H1 (cell line): ENCODE results near the gene COL6A2. TPM values are rescaled to one million over a fixed set of nuclear protein-coding genes. Genes with fewer than 3 reads are reported as not detected.
A peak's percentile ranks its signal among the peaks of the same experiment; 100 is the strongest.

Source experiments
- ATF3 ChIP-seq: IDR thresholded peaks from 2 replicates; pipeline ENCODE4 v1.6.1; 2011; ENCODE audit warnings: low read depth, mild to moderate bottlenecking, low read length; ENCODE audit not compliant: insufficient read depth
- BCL11A ChIP-seq, 2 experiments: IDR thresholded peaks; one replicate each; pipeline ENCODE4 v1.6.1; 2011; ENCODE audit warnings: low read depth in 2 of 2, low read length in 2 of 2, mild to moderate bottlenecking in 2 of 2
- CEBPB ChIP-seq: IDR thresholded peaks from 2 replicates; pipeline ENCODE4 v1.6.1; 2012; ENCODE audit warnings: low read depth, low read length
- CTBP2 ChIP-seq: IDR thresholded peaks from 2 replicates; pipeline ENCODE4 v1.7.0; 2011; ENCODE audit warnings: borderline replicate concordance, mild to moderate bottlenecking, moderate library complexity, mixed read lengths, low read length; ENCODE audit not compliant: insufficient read depth, insufficient read length
- CTCF ChIP-seq, 3 experiments: IDR thresholded peaks; 1 replicate in 2 of 3; 2 replicates in 1 of 3; pipeline versions ENCODE4 v1.5.1 to v1.6.1; 2011; ENCODE audit warnings: low read length in 3 of 3, mild to moderate bottlenecking in 3 of 3, inconsistent platforms in 2 of 3, low read depth in 1 of 3, moderate library complexity in 1 of 3; ENCODE audit not compliant: insufficient read depth in 1 of 3; ENCODE audit errors: control extremely low read depth in 1 of 3
- HDAC6 ChIP-seq: IDR thresholded peaks from one replicate; pipeline ENCODE4 v1.7.1; 2012; ENCODE audit warnings: low read depth, mild to moderate bottlenecking, inconsistent platforms, low read length, moderate library complexity
- JUND ChIP-seq: IDR thresholded peaks from 2 replicates; pipeline ENCODE4 v1.6.1; 2011; ENCODE audit warnings: mild to moderate bottlenecking, improper control_type of control experiment, low read length
- polyA plus RNA-seq, 7 experiments: library from polyadenylated mRNA; depleted of rRNA in 3 of 7; stranded (reverse) in 5 of 7; unstranded in 2 of 7; fragments of >200 nt in 5 of 7; fragments of 200-250 nt in 2 of 7; gene quantifications; 1 replicate in 5 of 7; 2 replicates in 1 of 7; 4 replicates in 1 of 7; pipeline versions ENCODE4 v1.2.1 to v1.2.3, GENCODE V29; 2011 to 2013; ENCODE audit warnings: missing spikeins in 2 of 7, mixed read lengths in 2 of 7
- total RNA-seq: library from RNA; stranded (reverse); fragmentation: NEBNext Ultra II Directional; extraction: Animal tissue kit (Norgen Biotek cat#: 25700); gene quantifications from 2 replicates; pipeline ENCODE4 v1.2.1, GENCODE V29; 2021

The COL6A2 gene
- total and polyA plus RNA-seq, 2 of the 8 experiments (the other 6 are each of a cell fraction or from before 2014, with no cell fraction given): 60.1 to 62.7 TPM

GRCh38 chr21:46153247-46154154 is 55.6 kb downstream of the COL6A2 start (continued):
- no peak for TF ChIP-seq ATF3
- TF ChIP-seq CTCF (IDR thresholded peaks at IDR 0.05; ENCODE audit: control extremely low read depth in 1 of 3, insufficient read depth in 1 of 3, low read depth in 1 of 3, low read length in 3 of 3): peak in 2 of 3 experiments; percentile 75 to 83; a peak in 3 of 4 replicates
- no peak for TF ChIP-seq HDAC6
- no peak for TF ChIP-seq CTBP2
- 0 out of 2 replicates have a peak, but pooled peaks have one; percentile 12 for TF ChIP-seq CEBPB
- TF ChIP-seq BCL11A (IDR thresholded peaks at IDR 0.05; ENCODE audit: low read depth in 2 of 2, low read length in 2 of 2): no peak
- 0 out of 2 replicates have a peak, but pooled peaks have one; percentile 13 for TF ChIP-seq JUND
